8988T (cell line): Measurements from ENCODE around the gene ALAS1.
"Not testable (repeated sequence)": the region's sequence is repeated elsewhere in the genome, so short reads cannot be mapped to it uniquely, and the experiment has no call there.

ENCODE experiments used
- DNase-seq: peaks from one replicate; pipeline ENCODE4 v3.0.0; 2011

The ALAS1 gene

DNA sequence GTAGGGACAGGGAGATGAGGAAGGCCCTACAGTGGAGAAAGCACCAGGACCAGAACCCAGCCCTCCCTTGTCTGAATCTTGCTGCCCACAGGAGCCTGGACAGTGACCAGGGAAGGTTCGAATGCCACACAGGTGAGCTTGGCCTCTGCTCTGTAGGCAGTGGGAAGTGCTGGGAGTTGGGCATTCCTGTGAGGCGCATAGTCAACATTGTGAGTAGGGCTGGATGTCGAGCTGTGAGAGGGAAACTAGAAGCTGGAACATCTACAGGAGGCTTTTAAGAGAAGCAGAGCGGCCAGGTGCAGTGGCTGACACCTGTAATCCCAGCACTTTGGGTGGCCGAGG is 20.3 kb upstream of the ALAS1 start:
- no peak for DNase-seq

DNA sequence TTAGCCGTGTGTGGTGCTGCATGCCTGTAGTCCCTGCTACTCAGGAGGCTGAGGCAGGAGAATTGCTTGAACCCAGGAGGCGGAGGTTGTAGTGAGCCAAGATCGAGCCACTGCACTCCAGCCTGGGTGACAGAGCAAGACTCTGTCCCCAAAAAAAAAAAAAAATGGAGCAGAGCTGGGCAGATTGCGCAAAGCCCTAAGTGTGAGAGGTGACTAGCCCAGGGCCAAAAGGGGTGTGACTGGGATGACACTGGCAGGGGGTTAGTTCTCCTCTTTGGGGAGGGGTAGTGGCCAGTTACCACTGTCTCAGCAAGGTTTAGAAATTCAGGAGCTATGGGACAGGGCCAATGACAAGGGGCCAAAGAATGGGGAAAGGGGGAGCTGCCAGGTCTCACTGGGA is 19.8 kb upstream of the ALAS1 start:
- not testable (repeated sequence) for DNase-seq

DNA sequence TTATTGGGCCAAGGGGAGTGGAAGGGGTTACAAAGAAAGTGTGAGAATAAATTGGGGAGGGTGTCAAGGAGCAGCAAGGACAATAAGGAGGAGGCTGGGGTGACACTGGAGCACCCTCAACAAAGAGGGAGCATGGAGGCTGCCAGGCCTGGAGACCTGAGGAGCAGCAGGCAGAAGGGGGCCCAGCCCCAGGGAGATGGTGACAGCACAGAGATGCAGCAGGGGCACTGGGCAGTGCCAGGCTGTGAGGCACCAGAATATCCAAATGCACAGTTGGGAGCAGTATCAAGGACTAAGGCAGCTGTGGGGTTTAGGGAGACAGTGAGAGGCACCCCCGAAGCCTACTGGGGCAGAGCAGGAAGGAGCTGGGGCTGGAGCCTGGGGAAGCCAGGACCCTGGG is 19.4 kb upstream of the ALAS1 start:
- no peak for DNase-seq

DNA sequence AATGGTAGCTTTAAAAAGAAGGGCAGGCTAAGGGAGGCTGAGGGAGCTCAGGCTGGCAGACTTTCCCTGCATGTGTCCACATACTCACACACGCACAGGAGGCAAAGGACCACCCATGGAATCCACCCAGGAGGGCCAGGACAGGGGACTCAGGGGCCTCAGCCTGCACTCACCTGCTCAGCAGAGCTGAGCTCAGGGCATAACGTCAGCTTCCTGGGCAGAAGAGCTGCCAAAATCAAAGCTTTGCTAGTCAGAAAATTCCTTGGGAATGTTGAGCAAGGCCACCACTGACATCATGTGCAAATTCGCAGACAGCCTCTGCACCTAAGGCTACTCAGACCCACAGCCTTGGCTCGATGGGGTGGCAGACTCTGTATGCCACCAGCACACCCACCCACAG is 16.4 kb upstream of the ALAS1 start:
- DNase-seq, result no peak

DNA sequence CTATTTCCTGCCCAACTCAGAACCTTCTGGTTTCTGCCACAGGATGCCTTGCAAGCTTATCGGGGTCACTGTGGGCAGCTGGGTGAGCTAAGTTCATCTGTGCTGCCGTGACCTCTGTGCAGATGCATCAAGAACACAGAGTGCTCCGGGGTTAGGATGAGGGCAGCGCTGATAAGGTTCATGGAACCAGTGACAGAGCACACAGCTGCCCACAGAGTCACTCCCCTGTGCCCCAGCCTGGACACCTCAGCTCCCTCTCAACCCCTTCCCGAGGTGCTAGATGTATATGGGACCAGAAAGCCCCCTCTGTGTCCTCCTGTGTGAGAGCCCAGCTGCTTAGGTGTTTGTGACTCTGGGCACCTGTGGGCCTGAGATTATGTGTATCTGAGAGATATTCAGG is 15.8 kb upstream of the ALAS1 start:
- DNase-seq, result no peak

DNA sequence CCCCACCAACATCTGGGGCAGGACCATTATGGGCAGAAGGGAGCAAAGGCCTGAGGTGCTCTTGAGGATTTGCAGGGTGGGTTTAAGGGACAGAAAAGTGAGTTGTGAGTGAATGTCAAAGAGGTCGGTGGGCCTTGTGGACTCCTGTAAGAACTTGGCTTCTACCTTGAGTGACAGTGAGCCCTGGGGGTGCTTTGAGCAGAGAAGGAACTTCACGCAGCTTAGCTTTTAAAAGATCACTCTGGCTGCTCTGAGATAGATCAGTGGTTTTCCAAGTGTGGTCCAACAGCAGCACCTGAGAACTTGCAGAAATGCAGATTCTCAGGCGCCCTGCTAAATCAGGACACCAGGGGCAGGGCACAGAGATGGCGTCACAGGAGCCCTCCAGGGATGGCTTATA is 15.3 kb upstream of the ALAS1 start:
- DNase-seq, result no peak

DNA sequence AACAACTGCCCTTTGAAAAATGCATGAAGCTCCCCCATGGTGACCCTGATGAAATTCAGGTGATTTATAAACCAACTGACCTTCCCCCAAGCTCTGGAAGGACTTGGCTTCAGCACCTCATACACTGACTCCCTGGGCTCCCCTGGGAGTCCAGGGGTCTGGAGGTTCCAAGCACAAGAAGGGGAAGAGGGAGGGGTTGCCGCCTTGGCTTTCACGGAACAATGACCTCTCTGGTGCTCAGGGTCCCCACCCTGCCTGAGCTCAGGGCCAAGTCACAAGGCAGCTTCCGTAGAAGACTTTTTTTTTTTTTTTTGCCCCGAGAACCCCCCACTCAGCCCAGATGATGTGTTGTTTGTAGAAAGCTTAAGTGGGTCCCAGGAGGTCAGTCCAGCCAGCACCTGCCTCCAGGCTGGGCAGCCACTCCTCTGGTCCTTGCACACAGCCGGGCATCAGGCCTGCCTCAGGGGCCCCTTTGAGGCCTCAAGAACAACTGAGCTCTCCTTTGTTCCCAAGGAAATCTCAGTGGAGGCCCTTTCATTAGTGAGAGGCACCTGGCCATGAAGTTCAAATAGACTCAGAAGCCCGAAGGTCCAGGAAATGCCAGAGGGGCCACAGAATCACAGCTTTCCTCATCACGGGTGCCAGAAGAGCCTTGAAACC is 14.0 kb upstream of the ALAS1 start:
- DNase-seq, result no peak

DNA sequence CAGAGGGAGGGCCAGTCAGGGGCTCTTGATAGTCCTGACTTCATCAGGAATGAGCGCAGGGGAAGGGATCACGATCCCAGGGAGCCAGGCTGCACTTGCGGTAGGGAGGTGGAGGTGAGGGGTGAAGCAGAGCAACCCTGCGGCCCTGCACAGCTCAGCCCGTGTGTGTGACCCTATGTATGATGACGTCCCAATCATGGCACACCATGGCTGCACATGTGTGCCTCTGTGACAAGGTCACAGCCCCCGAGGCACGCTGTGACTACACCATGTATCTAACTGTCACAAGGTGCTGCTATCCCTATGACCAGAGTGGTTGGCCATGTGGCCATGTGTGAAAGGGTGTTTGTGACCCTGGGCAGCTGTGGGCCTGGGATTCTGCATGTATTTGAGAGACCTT is 13.3 kb upstream of the ALAS1 start:
- no peak for DNase-seq

DNA sequence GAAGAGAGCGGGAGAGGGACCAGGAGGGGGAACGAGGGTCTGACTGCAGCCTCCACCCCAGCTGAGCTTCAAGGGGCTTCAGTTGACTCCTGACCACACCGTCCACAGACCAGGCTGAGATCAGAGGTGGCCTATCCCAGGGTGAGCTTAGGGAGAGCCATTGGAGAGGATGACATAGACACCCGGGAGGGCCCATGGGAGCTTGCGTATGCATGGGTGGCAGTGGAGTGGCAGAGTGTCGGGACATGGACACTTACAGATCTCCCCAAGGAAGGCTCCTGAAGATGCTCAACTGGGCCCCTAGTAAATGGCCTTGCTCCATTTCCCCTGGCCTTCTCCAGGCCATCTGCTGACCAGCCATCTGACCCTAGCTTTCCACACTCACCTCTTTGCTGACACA is 12.6 kb upstream of the ALAS1 start:
- DNase-seq, result no peak

DNA sequence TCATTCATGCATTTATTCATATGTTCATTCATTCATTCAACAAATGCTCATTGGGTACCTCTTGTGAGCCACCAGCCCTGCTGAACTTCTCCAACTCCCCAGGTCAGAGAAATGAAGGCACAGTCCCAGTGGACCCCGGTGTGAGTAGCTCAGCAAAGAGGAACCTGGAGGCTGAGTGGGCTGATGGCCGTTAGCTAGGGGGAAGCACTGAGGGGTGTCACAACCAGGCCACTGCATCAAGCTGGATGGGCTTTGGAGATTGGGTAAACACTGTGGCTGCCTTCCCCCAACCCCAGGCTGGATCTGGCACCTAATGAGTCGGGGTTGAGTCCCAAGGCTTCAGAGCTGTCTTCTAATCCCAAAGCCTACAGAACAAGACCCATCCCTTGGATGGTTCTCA is 12.1 kb upstream of the ALAS1 start:
- DNase-seq, result no peak

DNA sequence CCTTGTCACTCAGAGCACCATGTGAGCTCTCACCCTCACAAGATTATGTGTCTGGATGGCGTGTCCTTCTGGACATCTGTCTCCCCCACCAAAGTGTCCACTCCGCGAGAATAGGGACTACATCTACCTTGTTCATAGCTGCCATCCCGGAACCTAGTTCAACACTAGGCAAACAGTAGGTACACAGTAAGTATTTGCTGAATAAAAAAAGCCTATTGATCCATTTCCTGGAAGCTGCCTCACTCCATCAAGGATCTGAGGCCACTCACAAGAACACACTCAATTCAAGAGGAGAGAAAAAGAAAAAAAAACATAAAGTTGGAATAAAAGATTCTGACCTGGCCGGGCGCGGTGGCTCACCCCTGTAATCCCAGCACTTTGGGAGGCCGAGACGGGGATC is 11.2 kb upstream of the ALAS1 start:
- DNase-seq, result no peak

DNA sequence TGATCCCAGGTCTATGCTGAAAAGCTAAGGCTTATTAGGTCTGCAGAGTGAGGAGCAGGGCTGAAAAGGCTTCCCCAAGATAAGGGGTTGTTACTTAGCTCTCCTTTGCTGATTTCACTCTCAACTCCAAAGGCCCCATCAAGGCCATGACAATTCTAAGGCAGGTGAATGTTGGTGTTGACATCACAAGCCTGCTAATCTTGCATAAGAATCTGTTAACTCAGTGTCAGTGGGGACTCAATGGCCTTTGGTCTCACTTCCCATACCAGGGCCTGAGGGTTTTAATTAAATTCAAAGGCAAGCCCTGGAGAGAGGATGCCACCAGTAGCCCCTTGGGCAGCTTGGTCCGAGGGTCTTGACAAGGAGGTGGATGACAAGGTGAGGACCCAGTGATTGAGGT is 9.4 kb upstream of the ALAS1 start:
- DNase-seq, result no peak

DNA sequence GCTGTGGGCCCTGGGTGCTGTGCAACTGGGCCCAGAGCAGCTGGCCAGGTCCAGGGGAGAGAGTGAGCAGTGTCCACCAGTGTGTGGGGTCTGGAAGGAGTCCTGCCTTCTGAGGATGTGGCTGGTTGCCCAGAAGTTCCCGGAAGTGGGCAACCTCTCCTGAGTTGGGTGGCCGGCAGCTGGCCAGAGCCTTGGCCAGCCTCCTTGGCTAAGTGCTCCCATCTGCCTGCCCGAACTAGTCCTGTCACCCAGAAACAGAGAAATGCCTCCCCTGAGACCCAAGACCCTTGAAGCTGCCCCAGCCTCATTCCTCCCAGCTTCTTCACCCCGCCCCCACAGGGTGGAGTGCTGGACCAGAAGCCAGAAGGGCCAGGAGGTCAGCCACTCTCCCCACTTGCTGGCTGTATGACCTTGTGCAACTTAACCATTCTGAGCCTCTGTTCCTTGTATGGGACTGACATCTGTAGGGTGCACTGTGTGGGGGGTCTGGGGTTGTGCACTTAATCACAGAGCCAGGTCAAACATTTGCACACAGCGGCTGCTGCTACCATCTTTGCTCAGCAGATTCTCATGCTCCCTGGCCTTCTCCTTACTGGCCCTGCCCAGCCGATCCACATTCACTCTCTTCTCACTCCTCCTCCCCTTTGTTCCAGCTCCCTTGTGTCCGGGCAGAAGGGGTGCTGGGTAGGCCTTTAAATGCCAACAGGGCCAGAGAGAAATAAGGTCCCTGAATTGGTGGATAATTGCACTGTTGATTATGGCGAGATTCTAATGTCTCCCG is 7.5 kb upstream of the ALAS1 start:
- no peak for DNase-seq

DNA sequence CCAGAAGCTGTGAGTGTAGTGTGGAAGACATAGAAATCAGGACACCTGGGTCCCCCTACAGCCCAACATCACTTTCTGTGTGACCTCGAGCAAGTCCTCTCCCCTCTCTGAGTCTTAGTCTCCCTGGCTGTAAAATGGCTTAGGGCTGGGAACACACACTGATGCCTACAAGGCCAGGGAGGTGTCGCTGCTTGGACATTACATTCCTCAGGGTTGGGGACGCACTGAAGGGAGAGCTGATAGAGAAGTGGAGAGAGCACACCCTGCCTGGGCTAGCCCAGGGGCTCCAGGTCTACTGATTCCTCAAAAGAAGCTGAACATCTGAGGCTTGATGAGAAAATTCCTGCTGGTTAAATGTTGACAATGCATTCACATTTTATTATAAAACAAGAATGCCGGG is 6.3 kb upstream of the ALAS1 start:
- DNase-seq, result no peak

DNA sequence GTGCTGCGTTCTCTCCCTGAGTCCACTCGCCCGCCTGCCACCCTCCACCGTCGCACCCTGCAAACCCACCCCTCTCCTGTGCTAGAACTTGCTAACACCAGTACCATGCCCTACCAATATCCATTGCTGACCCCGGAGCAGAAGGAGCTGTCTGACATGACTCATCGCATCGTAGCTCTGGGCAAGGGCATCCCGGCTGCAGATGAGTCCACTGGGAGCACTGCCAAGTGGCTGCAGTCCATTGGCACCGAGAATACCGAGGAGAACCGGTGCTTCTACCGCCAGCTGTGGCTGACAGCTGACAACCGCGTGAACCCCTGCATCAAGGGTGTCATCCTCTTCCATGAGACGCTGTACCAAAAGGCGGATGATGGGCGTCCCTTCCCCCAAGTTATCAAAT is 4.9 kb upstream of the ALAS1 start:
- no peak for DNase-seq

DNA sequence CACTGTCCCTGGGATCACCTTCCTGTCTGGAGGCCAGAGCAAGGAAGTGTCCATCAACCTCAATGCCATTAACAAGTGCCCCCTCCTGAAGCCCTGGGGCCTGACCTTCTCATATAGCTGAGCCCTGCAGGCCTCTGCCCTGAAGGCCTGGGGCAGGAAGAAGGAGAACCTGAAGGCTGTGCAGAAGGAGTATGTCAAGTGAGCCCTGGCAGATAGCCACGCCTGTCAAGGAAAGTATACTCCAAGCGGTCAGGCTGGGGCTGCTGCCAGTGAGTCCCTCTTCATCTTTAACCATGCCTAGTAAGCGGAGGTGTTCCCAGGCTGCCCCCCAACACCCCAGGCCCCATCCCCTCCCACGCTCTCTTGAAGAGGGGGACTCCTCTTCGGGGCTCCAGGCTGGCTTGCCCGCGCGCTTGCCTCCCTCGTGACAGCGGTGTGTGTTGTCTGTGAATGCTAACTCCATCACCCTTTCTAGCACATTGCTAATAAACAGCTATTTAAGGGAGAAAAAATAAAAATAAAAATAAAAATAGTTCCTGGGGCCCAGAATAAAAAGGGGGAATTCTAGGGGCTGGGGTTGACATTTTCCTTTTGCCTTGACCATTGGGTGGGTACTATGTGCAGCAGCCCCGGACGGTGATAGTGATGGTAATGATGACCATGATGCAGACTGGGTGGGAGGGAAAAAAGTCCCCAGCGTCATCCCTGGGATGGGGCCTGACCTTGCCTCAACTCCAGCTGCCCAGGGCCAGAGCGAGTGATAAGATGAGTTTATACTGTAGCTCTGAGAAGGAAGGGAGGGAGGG is 3.3 kb upstream of the ALAS1 start:
- no peak for DNase-seq

DNA sequence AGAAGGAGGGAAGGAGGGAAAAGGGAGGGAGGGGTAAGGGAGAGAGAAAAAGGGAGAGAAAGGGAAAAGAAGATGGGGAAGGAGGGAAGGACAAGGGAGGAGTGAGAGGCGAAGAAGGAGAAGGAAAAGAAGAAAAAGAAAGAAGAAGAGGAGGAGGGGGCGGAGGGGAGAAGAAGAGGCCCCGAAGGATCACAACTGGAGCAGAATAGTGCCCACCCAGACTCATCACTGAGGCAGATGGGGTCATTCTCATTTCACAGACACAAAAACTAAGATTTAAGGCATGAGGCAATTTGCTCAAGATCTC is 2.7 kb upstream of the ALAS1 start:
- DNase-seq, result no peak

DNA sequence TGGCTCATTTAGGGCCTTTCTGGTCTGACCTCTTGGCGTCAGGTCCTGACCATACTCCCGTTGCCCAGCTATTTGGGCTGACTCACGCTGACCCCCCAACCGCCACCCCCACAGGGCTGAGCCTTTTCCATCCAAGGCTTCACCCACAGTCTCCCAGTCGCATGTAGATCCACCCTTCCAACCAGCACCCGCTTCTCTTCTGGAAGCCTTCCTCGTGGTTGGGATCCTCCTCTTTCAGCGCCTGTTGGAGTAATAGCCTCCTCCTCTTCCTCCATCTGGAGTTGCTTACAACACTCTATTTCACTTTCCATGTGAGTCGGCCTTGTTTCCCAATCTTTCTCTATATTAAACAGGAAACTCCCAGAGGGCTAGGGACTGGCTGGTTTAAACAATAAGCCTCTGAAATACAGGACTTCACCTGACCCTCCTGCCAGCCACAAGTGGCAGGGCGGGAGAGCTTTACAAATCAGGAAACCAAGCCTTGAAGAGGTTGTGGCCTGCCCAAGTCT is 2.1 kb upstream of the ALAS1 start:
- no peak for DNase-seq

DNA sequence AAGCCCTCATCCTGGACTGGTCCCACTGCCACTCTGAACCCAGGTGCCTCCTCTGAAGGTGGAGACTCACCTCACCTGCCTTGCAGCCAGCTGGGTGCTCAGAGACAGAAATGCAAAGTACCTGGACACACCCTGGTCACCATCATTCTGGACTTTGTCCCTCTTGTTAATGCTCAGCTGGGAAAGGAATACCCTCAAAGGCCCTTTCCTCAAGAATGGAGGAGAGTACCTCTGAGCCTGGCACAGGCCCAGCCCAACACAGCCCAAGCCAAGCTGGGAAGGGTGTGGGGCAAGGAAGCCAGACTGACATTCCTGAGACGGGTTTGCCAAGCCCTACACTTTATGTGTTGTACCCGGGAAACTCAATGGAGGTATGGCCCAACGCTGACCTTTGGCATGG is 983 bp upstream of the ALAS1 start:
- DNase-seq, result no peak

DNA sequence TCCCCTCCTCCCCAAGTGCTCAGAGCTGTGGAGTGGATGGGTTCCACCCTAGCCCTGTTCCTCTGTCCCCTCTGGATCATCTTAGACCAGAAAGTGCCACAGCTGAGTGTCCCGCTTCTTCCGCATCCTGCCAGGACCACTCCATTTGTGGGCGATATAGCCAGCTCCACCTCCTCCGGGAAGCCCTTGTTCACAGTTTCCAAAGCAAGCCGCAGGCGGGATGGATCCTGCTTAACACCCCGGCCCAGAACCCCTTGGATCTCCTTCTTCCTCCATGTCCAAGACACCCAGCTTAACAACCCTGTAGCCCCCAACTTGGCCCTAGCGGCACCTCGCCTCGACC is 490 bp upstream of the ALAS1 start:
- no peak for DNase-seq

DNA sequence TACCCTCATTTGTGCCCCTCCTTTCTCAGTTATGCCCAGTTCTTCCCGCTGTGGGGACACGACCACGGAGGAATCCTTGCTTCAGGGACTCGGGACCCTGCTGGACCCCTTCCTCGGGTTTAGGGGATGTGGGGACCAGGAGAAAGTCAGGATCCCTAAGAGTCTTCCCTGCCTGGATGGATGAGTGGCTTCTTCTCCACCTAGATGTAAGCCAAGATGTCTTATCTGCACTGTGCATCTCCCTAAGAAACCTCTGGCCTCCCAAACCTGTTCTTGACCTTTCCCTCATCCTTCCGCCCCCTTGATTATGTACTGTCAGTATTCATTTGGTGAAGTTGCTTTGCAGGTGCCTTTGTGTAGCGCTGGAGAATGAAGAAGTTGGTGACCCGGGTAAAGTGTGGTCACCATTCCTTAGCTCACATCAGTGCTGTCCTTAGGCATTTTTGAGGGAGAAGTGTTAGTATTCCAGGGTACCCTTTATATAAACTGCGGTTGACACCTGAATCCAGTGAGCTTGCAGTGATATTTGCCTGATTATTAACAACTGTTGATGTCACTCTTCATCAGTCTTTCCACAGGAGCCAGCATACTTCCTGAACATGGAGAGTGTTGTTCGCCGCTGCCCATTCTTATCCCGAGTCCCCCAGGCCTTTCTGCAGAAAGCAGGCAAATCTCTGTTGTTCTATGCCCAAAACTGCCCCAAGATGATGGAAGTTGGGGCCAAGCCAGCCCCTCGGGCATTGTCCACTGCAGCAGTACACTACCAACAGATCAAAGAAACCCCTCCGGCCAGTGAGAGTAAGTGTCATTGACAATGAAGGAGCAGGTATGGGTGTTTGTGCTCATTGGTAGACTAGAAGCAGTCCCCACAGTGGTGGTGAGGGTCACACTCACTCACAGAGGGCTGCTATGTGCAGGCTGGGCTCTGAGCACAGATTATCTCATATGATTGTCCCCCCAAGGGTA is 966 bp downstream of the ALAS1 start:
- no peak for DNase-seq

DNA sequence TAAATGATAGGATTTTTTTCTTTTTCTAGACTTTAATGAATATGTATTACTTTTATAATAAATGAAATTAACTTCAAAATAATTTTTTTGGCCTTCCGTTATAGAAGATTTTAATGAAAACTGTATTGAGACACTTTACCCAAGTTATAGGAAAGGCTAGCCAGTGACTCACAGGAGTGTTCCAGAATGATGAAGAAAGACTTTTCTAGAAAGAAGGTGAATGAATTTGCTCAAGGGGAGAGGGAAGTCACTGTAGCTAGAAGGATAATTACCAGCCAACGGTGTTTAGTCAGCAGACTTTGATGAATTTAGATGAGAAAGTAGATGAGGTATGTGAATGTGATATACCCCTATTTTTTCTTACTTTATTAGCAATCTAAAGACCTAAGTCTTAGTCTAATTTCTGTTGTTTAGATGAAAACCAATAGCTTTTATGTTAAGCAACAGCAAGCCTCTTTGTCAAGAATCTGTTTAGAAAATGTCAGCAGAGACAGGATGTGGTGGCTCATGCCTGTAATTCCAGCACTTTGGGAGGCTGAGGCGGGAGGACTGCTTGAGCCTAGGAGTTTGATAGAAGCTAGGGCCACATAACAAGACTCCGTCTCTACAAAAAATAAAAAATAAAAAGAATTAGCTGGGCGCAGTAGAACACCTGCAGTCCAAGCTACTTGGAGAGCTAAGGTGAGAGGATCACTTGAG is 3.2 kb downstream of the ALAS1 start:
- no peak for DNase-seq
